Activated gamma-delta T cell treated with anti-CD3 and anti-CD28 coated beads, Interleukin-2, amount 50 U/mL, for 16 hours (primary cell): ENCODE results near the gene PTPRE.

ENCODE experiments used
- DNase-seq: peaks from one replicate; pipeline ENCODE4 v3.0.0-alpha.2; 2020; ENCODE audit warnings: low read depth

PTPRE gene

GRCh38 chr10:127908106-127908958 lies 1.4 kb downstream of the PTPRE start:
- no peak for DNase-seq

GRCh38 chr10:127908959-127909267 lies 2.0 kb downstream of the PTPRE start:
- no peak for DNase-seq

- DNase-seq = no peak
Observed at GRCh38 chr10:127909716-127910463, 3.0 kb downstream of the PTPRE start.

GRCh38 chr10:127910464-127910770 lies 3.5 kb downstream of the PTPRE start:
- no peak for DNase-seq

GRCh38 chr10:127911218-127911866 lies 4.4 kb downstream of the PTPRE start:
- DNase-seq = no peak

GRCh38 chr10:127911867-127912257 lies 5.0 kb downstream of the PTPRE start:
- DNase-seq = no peak

- DNase-seq = no peak
Observed at GRCh38 chr10:127912607-127913367, 5.9 kb downstream of the PTPRE start.

GRCh38 chr10:127913368-127913759 lies 6.5 kb downstream of the PTPRE start:
- no peak for DNase-seq

GRCh38 chr10:127915324-127915723 lies 8.4 kb downstream of the PTPRE start:
- DNase-seq = no peak

- no peak for DNase-seq
Observed at GRCh38 chr10:127916826-127917225, 9.9 kb downstream of the PTPRE start.

GRCh38 chr10:127918572-127918971 lies 11.7 kb downstream of the PTPRE start:
- no peak for DNase-seq

GRCh38 chr10:127919418-127920271 lies 12.7 kb downstream of the PTPRE start:
- no peak for DNase-seq

GRCh38 chr10:127920306-127921074 lies 13.6 kb downstream of the PTPRE start:
- DNase-seq = no peak

- DNase-seq = no peak
Observed at GRCh38 chr10:127921075-127921752, 14.3 kb downstream of the PTPRE start.

GRCh38 chr10:127921753-127922145 lies 14.8 kb downstream of the PTPRE start:
- no peak for DNase-seq

GRCh38 chr10:127922206-127922605 lies 15.3 kb downstream of the PTPRE start:
- DNase-seq = no peak

GRCh38 chr10:127922675-127923366 lies 15.9 kb downstream of the PTPRE start:
- DNase-seq = no peak

- DNase-seq = no peak
Observed at GRCh38 chr10:127923646-127924045, 16.7 kb downstream of the PTPRE start.

- DNase-seq = no peak
Observed at GRCh38 chr10:127925471-127926207, 18.7 kb downstream of the PTPRE start.
